HepG2 (cell line): Measurements from ENCODE around the gene TSNAXIP1. TPM values are rescaled to one million over a fixed set of nuclear protein-coding genes. Genes with fewer than 3 reads are reported as not detected.

Source experiments
- ATAC-seq: fragments of 200-7000 bp; cut with Tn5 transposase; 3 replicates; pipeline ENCODE4 v1.9.1; 2020; ENCODE audit warnings: mild to moderate bottlenecking, moderate library complexity
- BruUV-seq: library from RNA; stranded (reverse); fragments of 400-500 nt; replicated peaks from 2 replicates; lab custom pipeline; 2021; lab: Mats Ljungman, UMichigan
- CTCF ChIA-PET: fragments of 300-600 bp; formaldehyde crosslinking; extraction: SDS; loops from one replicate; lab custom pipeline; 2021; ENCODE audit warnings: low total read pairs, inconsistent platforms, low intra/inter-chr PET ratio; lab: Yijun Ruan, JAX
- POLR2A ChIA-PET: fragments of 350-600 bp; sonication (Branson Sonifier 250); formaldehyde crosslinking; loops from one replicate; lab custom pipeline; 2020; ENCODE audit warnings: antibody characterized with exemption, inconsistent platforms; lab: Yijun Ruan, JAX
- DNase-seq: peaks from one replicate; pipeline ENCODE4 v3.0.0-alpha.2; 2015; ENCODE audit warnings: low spot score
- FAIRE-seq: peaks from 3 replicates; lab custom pipeline; 2011; peaks lifted over from hg19 to GRCh38; lab: Jason Lieb, UNC
- H2AFZ ChIP-seq: one replicate; pipeline ENCODE4 v1.6.1; 2011; ENCODE audit warnings: low read length, inconsistent platforms
- H3K27ac ChIP-seq: fragments of 300-600 bp; 3 replicates; pipeline ENCODE4 v1.8.0; 2011; ENCODE audit warnings: mixed run types, mild to moderate bottlenecking, mixed read lengths, low read length, inconsistent platforms; ENCODE audit not compliant: insufficient read depth; ENCODE audit errors: extremely low read length
- H3K27me3 ChIP-seq, 2 experiments: fragments of 200-600 bp in 1 of 2; 2 replicates in 1 of 2; 3 replicates in 1 of 2; pipeline versions ENCODE4 v1.6.0 to v1.8.0; 2011; ENCODE audit warnings: low read length in 2 of 2, mild to moderate bottlenecking in 2 of 2, moderate library complexity in 2 of 2, inconsistent platforms in 1 of 2; ENCODE audit not compliant: insufficient read depth in 2 of 2, control insufficient read depth in 1 of 2
- H3K36me3 ChIP-seq, 2 experiments: fragments of 200-600 bp in 1 of 2; replicated peaks in 1 of 2; 2 replicates in 1 of 2; 3 replicates in 1 of 2; pipeline versions ENCODE4 v1.5.1 to v1.8.0; 2011; ENCODE audit warnings: low read length in 2 of 2, inconsistent platforms in 1 of 2; ENCODE audit not compliant: insufficient read depth in 2 of 2, control insufficient read depth in 1 of 2
- H3K4me1 ChIP-seq: 2 replicates; pipeline ENCODE4 v1.5.1; 2012; ENCODE audit warnings: low read length, inconsistent platforms; ENCODE audit not compliant: insufficient read depth
- H3K4me2 ChIP-seq: 2 replicates; pipeline ENCODE4 v1.6.0; 2011; ENCODE audit warnings: low read depth, low read length, inconsistent platforms
- H3K4me3 ChIP-seq, 3 experiments: fragments of 200-600 bp in 1 of 3; sonication (generic), shearing (Covaris generic) in 1 of 3; replicated peaks in 1 of 3; 2 replicates each; pipeline ENCODE4 v1.5.1; 2011 to 2016; ENCODE audit warnings: low read length in 3 of 3, inconsistent platforms in 2 of 3, low read depth in 2 of 3, mild to moderate bottlenecking in 2 of 3, control low read depth in 1 of 3, mixed read lengths in 1 of 3; ENCODE audit not compliant: insufficient read depth in 1 of 3
- H3K79me2 ChIP-seq: one replicate; pipeline ENCODE4 v1.6.1; 2011; ENCODE audit warnings: low read length, inconsistent platforms; ENCODE audit not compliant: insufficient read depth
- H3K9ac ChIP-seq: 2 replicates; pipeline ENCODE4 v1.6.0; 2011; ENCODE audit warnings: mild to moderate bottlenecking, low read depth, low read length, inconsistent platforms; ENCODE audit not compliant: insufficient read depth
- H3K9me3 ChIP-seq: 2 replicates; pipeline ENCODE4 v1.5.1; 2012; ENCODE audit warnings: mild to moderate bottlenecking, low read length
- H4K20me1 ChIP-seq: 2 replicates; pipeline ENCODE4 v1.6.0; 2011; ENCODE audit warnings: inconsistent platforms, mild to moderate bottlenecking, low read length, moderate library complexity; ENCODE audit not compliant: insufficient read depth
- AKNA ChIP-seq: sonication (generic); formaldehyde crosslinking; IDR thresholded peaks from 2 replicates; pipeline ENCODE4 v1.4.0; 2020; ENCODE audit warnings: missing genetic modification reagents, borderline replicate concordance
- ARID2 ChIP-seq: sonication (generic); formaldehyde crosslinking; IDR thresholded peaks from 2 replicates; pipeline ENCODE4 v1.8.1; 2022; ENCODE audit warnings: mild to moderate bottlenecking, missing genetic modification reagents, borderline replicate concordance
- CEBPB ChIP-seq: IDR thresholded peaks from 2 replicates; pipeline ENCODE4 v1.6.1; 2011; ENCODE audit warnings: low read depth, low read length, improper control_type of control experiment, borderline replicate concordance
- FOSL2 ChIP-seq: sonication (generic); formaldehyde crosslinking; IDR thresholded peaks from 2 replicates; pipeline ENCODE4 v1.4.0; 2020; ENCODE audit warnings: missing genetic modification reagents
- IKZF5 ChIP-seq: IDR thresholded peaks from 2 replicates; pipeline ENCODE4 v1.6.1; 2018; ENCODE audit warnings: missing genetic modification reagents, mild to moderate bottlenecking, missing compliant biosample characterization
- PAWR ChIP-seq: sonication (generic); formaldehyde crosslinking; IDR thresholded peaks from 2 replicates; pipeline ENCODE4 v1.4.0; 2020; ENCODE audit warnings: missing genetic modification reagents, mild to moderate bottlenecking, borderline replicate concordance
- RELA ChIP-seq: sonication (generic); formaldehyde crosslinking; IDR thresholded peaks from 2 replicates; pipeline ENCODE4 v1.4.0; 2020; ENCODE audit warnings: missing genetic modification reagents
- ZNF430 ChIP-seq: sonication (generic); formaldehyde crosslinking; IDR thresholded peaks from 2 replicates; pipeline ENCODE4 v1.9.0; 2021; ENCODE audit warnings: mild to moderate bottlenecking, missing genetic modification reagents
- ZNF724P ChIP-seq: sonication (generic); formaldehyde crosslinking; IDR thresholded peaks from 2 replicates; pipeline ENCODE4 v1.8.0; 2022; ENCODE audit warnings: missing genetic modification reagents, borderline replicate concordance
- ZNF777 ChIP-seq: sonication (generic); formaldehyde crosslinking; IDR thresholded peaks from 2 replicates; pipeline ENCODE4 v1.4.0; 2020; ENCODE audit warnings: missing genetic modification reagents
- ZSCAN20 ChIP-seq: sonication (generic); formaldehyde crosslinking; IDR thresholded peaks from 2 replicates; pipeline ENCODE4 v1.4.0; 2020; ENCODE audit warnings: missing genetic modification reagents, mild to moderate bottlenecking, borderline replicate concordance
- ZSCAN5A ChIP-seq: sonication (generic); formaldehyde crosslinking; IDR thresholded peaks from 2 replicates; pipeline ENCODE4 v1.8.0; 2022; ENCODE audit warnings: mild to moderate bottlenecking, missing genetic modification reagents, borderline replicate concordance
- WGBS: methylation state at CpG from one replicate; pipeline ENCODE4 v1.1.6; 2017; ENCODE audit warnings: low lambda C conversion rate; 5-methylcytosine and 5-hydroxymethylcytosine counted together
- in situ Hi-C: cut with HindIII; loops from 2 replicates; pipeline ENCODE4 v1.10.0; 2017; ENCODE audit warnings: low pct_unique_long_range_greater_than_20kb; ENCODE audit not compliant: extremely low pct_ligation_motif_present
- intact Hi-C: fragments of 100-400 bp; cut with micrococcal nuclease; formaldehyde crosslinking; loops from one replicate; pipeline ENCODE4 v1.10.0; 2022; ENCODE audit not compliant: unreplicated experiment
- polyA plus RNA-seq, 8 experiments: library from polyadenylated mRNA; depleted of rRNA in 3 of 8; stranded (reverse) in 7 of 8; unstranded in 1 of 8; fragments of >200 nt; fragmentation: Illumina TruSeq in 4 of 8; extraction: Trizol in 4 of 8; gene quantifications; 2 replicates each; pipeline versions ENCODE4 v1.2.1 to v1.2.3, GENCODE V29; 2011 to 2016; ENCODE audit warnings: low read depth in 4 of 8, missing spikeins in 1 of 8, mixed read lengths in 1 of 8; ENCODE audit not compliant: insufficient read depth in 1 of 8
- total RNA-seq, 5 experiments: library from RNA; depleted of rRNA; stranded (reverse); fragments of >200 nt; fragmentation: Illumina TruSeq; extraction: Trizol; gene quantifications; 2 replicates each; pipeline ENCODE4 v1.2.3, GENCODE V29; 2016; ENCODE audit warnings: low read depth in 1 of 5

TSNAXIP1 gene
- total and polyA plus RNA-seq, 2 of the 13 experiments (the other 11 are each of a cell fraction or from before 2014, with no cell fraction given) = 0.37 to 0.86 TPM

- Histone ChIP-seq H3K36me3 (peaks cover 5 to 19% of the 10 kb centered on the region in 2 experiments; a peak in 4 of 5 replicates), H3K4me1 (peaks cover 21% of the 10 kb centered on the region), H4K20me1 (peaks cover 3% of the 10 kb centered on the region; the same call in 1 of the 2 replicates), H3K9ac (no peak overlapping the region), H3K9me3 (no peaks in the 10 kb centered on the region), H3K4me2 (no peak overlapping the region), H3K79me2 (peaks cover 22% of the 10 kb centered on the region), H3K4me3 (no peak overlapping the region), H3K27me3 (no peaks in the 10 kb centered on the region), H3K27ac (no peak overlapping the region), H2AFZ (no peak overlapping the region)
- POLR2A ChIA-PET = no interaction called here
- CTCF ChIA-PET = no interaction called here
- ATAC-seq (no peak), DNase-seq (no peak), FAIRE-seq (no peak)
- intact Hi-C loops = no loop called here
- WGBS = 96% methylated on average over 5 of the region's 5 CpGs
- no TSS peak for BruUV-seq
- in situ Hi-C loops = no loop called here
- TF ChIP-seq ZSCAN20 (no peak), FOSL2 (CRISPR knock-in tag) (no peak), AKNA (CRISPR knock-in tag) (no peak), RELA (no peak), PAWR (CRISPR knock-in tag) (no peak), ZNF777 (CRISPR knock-in tag) (no peak), ARID2 (CRISPR knock-in tag) (no peak), CEBPB (no peak), ZNF430 (CRISPR knock-in tag) (no peak), IKZF5 (CRISPR knock-in tag) (no peak), ZSCAN5A (CRISPR knock-in tag) (no peak), ZNF724P (CRISPR knock-in tag) (no peak)
These were observed 25.1 kb upstream of the TSNAXIP1 start for GRCh38 chr16:67781565-67781921.
